K562 (cell line): ENCODE measurements around the gene TSPYL6. TPM values are rescaled to one million over a fixed set of nuclear protein-coding genes. Genes with fewer than 3 reads are reported as not detected.

Source experiments
- CGGBP1 ChIP-seq: fragments of 250-450 bp; sonication (Bioruptor Pico); IDR thresholded peaks from 2 replicates; pipeline ENCODE4 v1.9.0; 2021; ENCODE audit warnings: mild to moderate bottlenecking
- CXXC5 ChIP-seq: fragments of 250-450 bp; sonication (Bioruptor Pico); IDR thresholded peaks from 2 replicates; pipeline ENCODE4 v1.8.0; 2022; ENCODE audit warnings: inconsistent platforms, mild to moderate bottlenecking, moderate library complexity
- EP300 ChIP-seq: IDR thresholded peaks from 2 replicates; pipeline ENCODE4 v1.6.1; 2012; ENCODE audit warnings: low read length, improper control_type of control experiment
- ERF ChIP-seq: fragments of 450-650 bp; formaldehyde crosslinking; IDR thresholded peaks from 2 replicates; pipeline ENCODE4 v1.4.0; 2020; ENCODE audit warnings: mild to moderate bottlenecking, mixed read lengths
- GMEB1 ChIP-seq: fragments of 250-450 bp; sonication (Bioruptor Pico); IDR thresholded peaks from 2 replicates; pipeline ENCODE4 v1.4.0; 2020; ENCODE audit warnings: mild to moderate bottlenecking
- HBP1 ChIP-seq: fragments of 450-650 bp; formaldehyde crosslinking; IDR thresholded peaks from 2 replicates; pipeline ENCODE4 v1.4.0; 2022; ENCODE audit warnings: missing genetic modification characterization
- HINFP ChIP-seq: fragments of 450-650 bp; conservative IDR thresholded peaks from 2 replicates; pipeline ENCODE4 v1.6.1; 2016; ENCODE audit warnings: missing genetic modification characterization, low read depth, mild to moderate bottlenecking, control low read depth, missing compliant biosample characterization
- MAFG ChIP-seq: fragments of 450-650 bp; conservative IDR thresholded peaks from 2 replicates; pipeline ENCODE4 v1.6.1; 2016; ENCODE audit warnings: missing genetic modification characterization, missing compliant biosample characterization
- NR2C2 ChIP-seq, 2 experiments: fragments of 200-800 bp in 1 of 2; sonication (Bioruptor generic) in 1 of 2; sonication (generic) in 1 of 2; formaldehyde crosslinking in 1 of 2; IDR thresholded peaks; 2 replicates each; pipeline versions ENCODE4 v1.6.1 to v1.8.0; 2016 to 2022; ENCODE audit warnings: mild to moderate bottlenecking in 1 of 2, missing compliant biosample characterization in 1 of 2, missing genetic modification characterization in 1 of 2, missing genetic modification reagents in 1 of 2
- POLR2AphosphoS2 ChIP-seq: IDR thresholded peaks from 2 replicates; pipeline ENCODE4 v1.6.1; 2012; ENCODE audit warnings: low read length, improper control_type of control experiment
- PRPF4 ChIP-seq: fragments of 200-400 bp; formaldehyde crosslinking; IDR thresholded peaks from one replicate; pipeline ENCODE4 v1.6.1; 2017; ENCODE audit warnings: low read length, low read depth, mild to moderate bottlenecking; ENCODE audit not compliant: insufficient read depth, poor library complexity, severe bottlenecking
- RBM14 ChIP-seq: fragments of 200-400 bp; formaldehyde crosslinking; IDR thresholded peaks from 2 replicates; pipeline ENCODE4 v1.6.1; 2018; ENCODE audit warnings: low read depth, mild to moderate bottlenecking, low read length, moderate library complexity, borderline replicate concordance; ENCODE audit not compliant: insufficient read depth
- SAP30 ChIP-seq: fragments of 200-600 bp; sonication (generic); IDR thresholded peaks from 2 replicates; pipeline ENCODE4 v1.6.1; 2012; ENCODE audit warnings: borderline replicate concordance, low read depth, mild to moderate bottlenecking, moderate library complexity, low read length, control low read depth, inconsistent platforms; ENCODE audit not compliant: insufficient read depth, poor library complexity, severe bottlenecking
- SMC3 ChIP-seq: conservative IDR thresholded peaks from 2 replicates; pipeline ENCODE4 v1.6.1; 2011; ENCODE audit warnings: low read depth, low read length, improper control_type of control experiment; ENCODE audit not compliant: insufficient read depth
- USF2 ChIP-seq: sonication (generic); formaldehyde crosslinking; IDR thresholded peaks from 2 replicates; pipeline ENCODE4 v1.5.0; 2020; ENCODE audit warnings: missing genetic modification reagents
- XRCC3 ChIP-seq: fragments of 450-650 bp; IDR thresholded peaks from 2 replicates; pipeline ENCODE4 v1.6.1; 2017; ENCODE audit warnings: mild to moderate bottlenecking, moderate library complexity
- ZNF133 ChIP-seq: fragments of 250-450 bp; sonication (Bioruptor Pico); IDR thresholded peaks from 2 replicates; pipeline ENCODE4 v1.4.0; 2020; ENCODE audit warnings: mild to moderate bottlenecking
- ZNF41 ChIP-seq: fragments of 250-450 bp; sonication (Bioruptor Pico); conservative IDR thresholded peaks from 2 replicates; pipeline ENCODE4 v1.4.0; 2020; ENCODE audit warnings: mild to moderate bottlenecking
- ZNF436 ChIP-seq: fragments of 250-450, 450-650 bp; sonication (Bioruptor Pico); formaldehyde crosslinking; IDR thresholded peaks from 2 replicates; pipeline ENCODE4 v1.7.0; 2020; ENCODE audit warnings: mild to moderate bottlenecking
- ZNF699 ChIP-seq: fragments of 250-450 bp; sonication (Bioruptor Pico); IDR thresholded peaks from 2 replicates; pipeline ENCODE4 v1.8.0; 2021; ENCODE audit warnings: mild to moderate bottlenecking, moderate library complexity; ENCODE audit not compliant: insufficient replicate concordance
- ZNF766 ChIP-seq: fragments of 200-800 bp; sonication (Bioruptor generic); conservative IDR thresholded peaks from 2 replicates; pipeline ENCODE4 v1.6.1; 2016; ENCODE audit warnings: missing genetic modification characterization, missing compliant biosample characterization
- ZSCAN32 ChIP-seq: fragments of 450-650 bp; formaldehyde crosslinking; IDR thresholded peaks from 2 replicates; pipeline ENCODE4 v1.4.0; 2020; ENCODE audit warnings: mild to moderate bottlenecking, moderate library complexity
- polyA plus RNA-seq, 8 experiments: library from polyadenylated mRNA; depleted of rRNA in 4 of 8; stranded (reverse) in 5 of 8; unstranded in 3 of 8; fragments of >200 nt; fragmentation: Nextera tagmentation in 2 of 8; fragmentation: Illumina TruSeq in 1 of 8; extraction: Ambion mirVana in 2 of 8; extraction: Trizol in 1 of 8; gene quantifications; 2 replicates each; pipeline versions ENCODE4 v1.2.1 to v1.2.3, GENCODE V29; 2011 to 2014; ENCODE audit warnings: inconsistent platforms in 1 of 8, missing spikeins in 1 of 8
- total RNA-seq, 7 experiments: library from RNA; depleted of rRNA in 6 of 7; stranded (reverse); fragments of >200 nt in 6 of 7; fragmentation: Illumina TruSeq in 2 of 7; extraction: Trizol in 2 of 7; gene quantifications; 2 replicates each; pipeline versions ENCODE4 v1.2.1 to v1.2.3, GENCODE V29; 2011 to 2021; ENCODE audit warnings: low replicate concordance in 1 of 7

Gene TSPYL6
- total and polyA plus RNA-seq, 9 of the 15 experiments (the other 6 are each of a cell fraction or from before 2014, with no cell fraction given): 1.5 to 10.1 (median 7.6) TPM

- TF ChIP-seq HINFP (no peak), ZNF699 (CRISPR knock-in tag) (no peak), SMC3 (no peak), ERF (CRISPR knock-in tag) (no peak), POLR2AphosphoS2 (no peak), PRPF4 (no peak), ZSCAN32 (peak; percentile 83), SAP30 (no peak), CXXC5 (CRISPR knock-in tag) (peak; percentile 34), ZNF436 (CRISPR knock-in tag) (no peak), HBP1 (no peak), ZNF41 (CRISPR knock-in tag) (no peak), ZNF133 (CRISPR knock-in tag) (no peak), EP300 (peak; percentile 48; the same call in 1 of the 2 replicates), NR2C2 (CRISPR knock-in tag; IDR thresholded peaks at IDR 0.05) (no peak), NR2C2 (tag; IDR thresholded peaks at IDR 0.05) (peak; percentile 39; the same call in 1 of the 2 replicates), ZNF766 (peak; percentile 83), RBM14 (no peak), CGGBP1 (CRISPR knock-in tag) (no peak), XRCC3 (no peak), GMEB1 (CRISPR knock-in tag) (0 out of 2 replicates have a peak, but pooled peaks have one; percentile 15), USF2 (CRISPR knock-in tag) (no peak), MAFG (no peak)
Observed at GRCh38 chr2:54274781-54275242, 18.8 kb upstream of the TSPYL6 start (continued).
